Mesenteric fat pad (tissue), 1 donor: Measurements from ENCODE around the gene PLXNA2. TPM values are rescaled to one million over a fixed set of nuclear protein-coding genes. Genes with fewer than 3 reads are reported as not detected.

Experiments
- DNase-seq: peaks from one replicate; pipeline ENCODE4 v3.0.0-alpha.2; 2020; ENCODE audit warnings: low spot score
- long read RNA-seq: library from polyadenylated mRNA; unstranded; transcript quantifications from one replicate; pipeline ENCODE4 v2.0.0, GENCODE V29; 2020
- total RNA-seq: library from RNA; stranded (reverse); fragmentation: NEBNext Ultra II Directional; extraction: Animal tissue kit (Norgen Biotek cat#: 25700); gene quantifications from one replicate; pipeline ENCODE4 v1.2.1, GENCODE V29; 2021
- donor health status: DM: yes; HTN: yes; CAD: no.

Gene PLXNA2
- 49.0 TPM for total RNA-seq
- long read RNA-seq, partial matches to known transcripts, result 52 of 112 reads
- long read RNA-seq, other reads (novel, unspliced or antisense), result 57 of 112 reads

GRCh38 chr1:208243967-208244916 lies at the start of gene PLXNA2:
Gene PLXNA2, minus strand, starts transcription at chr1:208244384. Its CDS starts 26,462 bp downstream, at chr1:208217922.
- peak; percentile 94 for DNase-seq

- DNase-seq, result no peak
Measured at GRCh38 chr1:208292908-208293307, 48.7 kb upstream of the PLXNA2 start.

- DNase-seq, result no peak
Measured at GRCh38 chr1:208291923-208292711, 47.9 kb upstream of the PLXNA2 start.

GRCh38 chr1:208291129-208291528 lies 46.9 kb upstream of the PLXNA2 start:
- DNase-seq, result no peak

- no peak for DNase-seq
Measured at GRCh38 chr1:208289716-208290115, 45.5 kb upstream of the PLXNA2 start.

GRCh38 chr1:208288495-208288894 lies 44.3 kb upstream of the PLXNA2 start:
- no peak for DNase-seq

GRCh38 chr1:208280681-208281450 lies 36.7 kb upstream of the PLXNA2 start:
- DNase-seq, result no peak

GRCh38 chr1:208279826-208280588 lies 35.8 kb upstream of the PLXNA2 start:
- DNase-seq, result no peak

GRCh38 chr1:208278638-208279037 lies 34.5 kb upstream of the PLXNA2 start:
- no peak for DNase-seq

GRCh38 chr1:208276757-208277435 lies 32.7 kb upstream of the PLXNA2 start:
- DNase-seq, result no peak

GRCh38 chr1:208275083-208275482 lies 30.9 kb upstream of the PLXNA2 start:
- DNase-seq, result no peak

GRCh38 chr1:208273386-208274017 lies 29.3 kb upstream of the PLXNA2 start:
- DNase-seq, result no peak

- DNase-seq, result no peak
Measured at GRCh38 chr1:208272713-208273112, 28.5 kb upstream of the PLXNA2 start.

- DNase-seq, result no peak
Measured at GRCh38 chr1:208272311-208272710, 28.1 kb upstream of the PLXNA2 start.

- no peak for DNase-seq
Measured at GRCh38 chr1:208271236-208271635, 27.1 kb upstream of the PLXNA2 start.

GRCh38 chr1:208270651-208271141 lies 26.5 kb upstream of the PLXNA2 start:
- no peak for DNase-seq

GRCh38 chr1:208269338-208269666 lies 25.1 kb upstream of the PLXNA2 start:
- no peak for DNase-seq

GRCh38 chr1:208268541-208269337 lies 24.6 kb upstream of the PLXNA2 start:
- no peak for DNase-seq
